DOHH2 (cell line): ENCODE measurements around the gene AGAP3.

ENCODE experiments used
- EZH2phosphoT487 ChIP-seq: fragments of 200-600 bp; sonication (generic); IDR thresholded peaks from 2 replicates; pipeline ENCODE4 v1.6.1; 2017; ENCODE audit warnings: borderline replicate concordance, mild to moderate bottlenecking, antibody characterized with exemption, low read length, moderate library complexity, mixed read lengths
- TF ChIP-seq, protein P1 (sequence below): fragments of 200-600 bp; sonication (generic); IDR thresholded peaks from one replicate; pipeline ENCODE4 v1.5.1; 2014; ENCODE audit warnings: antibody characterized with exemption, mild to moderate bottlenecking, low read depth, low read length; ENCODE audit not compliant: poor library complexity, severe bottlenecking

DNA sequence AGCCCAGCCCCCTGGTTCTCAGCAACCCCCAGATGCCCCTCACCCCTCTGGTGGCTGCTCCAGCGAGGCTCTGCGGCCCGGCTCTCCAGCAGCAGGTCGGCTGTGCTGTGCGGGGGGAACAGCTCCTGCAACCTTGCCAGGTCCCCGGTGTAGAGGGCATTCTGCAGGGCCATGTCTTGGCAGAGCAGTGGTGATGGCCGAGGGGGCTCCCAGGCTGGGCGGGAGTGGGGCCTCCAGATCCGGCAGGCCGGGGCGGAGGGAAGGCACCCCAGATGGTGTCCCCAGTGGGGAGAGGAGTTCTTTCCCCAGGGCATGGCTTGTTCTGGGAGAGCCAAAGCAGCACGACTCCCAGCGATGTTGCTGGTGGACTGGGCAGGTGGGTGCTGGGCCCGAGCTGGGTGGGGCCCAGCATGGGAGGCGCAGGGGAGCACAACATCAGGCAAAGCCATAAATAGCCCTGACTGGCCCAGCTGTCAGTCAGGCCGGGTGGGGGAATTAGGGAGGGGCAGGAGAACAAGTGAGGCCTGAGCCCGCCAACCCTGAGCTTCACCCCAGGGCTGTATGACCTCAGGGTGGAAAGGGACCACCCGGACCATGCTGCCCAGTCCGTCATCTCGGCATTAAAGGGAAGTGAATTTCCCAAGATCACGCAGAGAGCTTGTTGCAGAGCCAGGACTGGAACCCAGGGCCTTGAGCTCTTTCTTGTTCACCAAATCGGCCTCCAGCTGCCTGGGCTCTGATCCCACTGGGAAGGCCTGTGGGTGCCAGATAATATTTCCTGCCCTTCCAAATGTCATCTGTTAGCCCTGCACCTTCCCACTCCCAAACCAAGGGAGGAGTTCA lies 101.4 kb downstream of the AGAP3 start:
- TF ChIP-seq, protein P1, sequence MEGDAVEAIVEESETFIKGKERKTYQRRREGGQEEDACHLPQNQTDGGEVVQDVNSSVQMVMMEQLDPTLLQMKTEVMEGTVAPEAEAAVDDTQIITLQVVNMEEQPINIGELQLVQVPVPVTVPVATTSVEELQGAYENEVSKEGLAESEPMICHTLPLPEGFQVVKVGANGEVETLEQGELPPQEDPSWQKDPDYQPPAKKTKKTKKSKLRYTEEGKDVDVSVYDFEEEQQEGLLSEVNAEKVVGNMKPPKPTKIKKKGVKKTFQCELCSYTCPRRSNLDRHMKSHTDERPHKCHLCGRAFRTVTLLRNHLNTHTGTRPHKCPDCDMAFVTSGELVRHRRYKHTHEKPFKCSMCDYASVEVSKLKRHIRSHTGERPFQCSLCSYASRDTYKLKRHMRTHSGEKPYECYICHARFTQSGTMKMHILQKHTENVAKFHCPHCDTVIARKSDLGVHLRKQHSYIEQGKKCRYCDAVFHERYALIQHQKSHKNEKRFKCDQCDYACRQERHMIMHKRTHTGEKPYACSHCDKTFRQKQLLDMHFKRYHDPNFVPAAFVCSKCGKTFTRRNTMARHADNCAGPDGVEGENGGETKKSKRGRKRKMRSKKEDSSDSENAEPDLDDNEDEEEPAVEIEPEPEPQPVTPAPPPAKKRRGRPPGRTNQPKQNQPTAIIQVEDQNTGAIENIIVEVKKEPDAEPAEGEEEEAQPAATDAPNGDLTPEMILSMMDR = no peak
- no peak for TF ChIP-seq EZH2phosphoT487
